ENCODE measurements around the gene RAB13. TPM values are rescaled to one million over a fixed set of nuclear protein-coding genes. Genes with fewer than 3 reads are reported as not detected.

RAB13 gene
- total RNA-seq, 1 donor from 2014 or later, result 77.4 TPM

- no peak for DNase-seq (ENCODE audit: extremely low read depth, low read depth, low spot score)
Observed at GRCh38 chr1:153978274-153978909, 7.7 kb downstream of the RAB13 start.

- DNase-seq (ENCODE audit: extremely low read depth, low read depth, low spot score), result no peak
Observed at GRCh38 chr1:153977250-153978240, 8.6 kb downstream of the RAB13 start, which contains the start of gene JTB. Gene JTB (minus strand): TSS chr1:153977674. CDS start chr1:153977252, 422 bp downstream.

GRCh38 chr1:153976819-153977249 is 9.3 kb downstream of the RAB13 start:
- DNase-seq (ENCODE audit: extremely low read depth, low read depth, low spot score), result no peak

- DNase-seq (ENCODE audit: extremely low read depth, low read depth, low spot score), result no peak
Observed at GRCh38 chr1:153973525-153973924, 12.6 kb downstream of the RAB13 start.

- DNase-seq (ENCODE audit: extremely low read depth, low read depth, low spot score), result no peak
Observed at GRCh38 chr1:153973071-153973470, 13.1 kb downstream of the RAB13 start.

- no peak for DNase-seq (ENCODE audit: extremely low read depth, low read depth, low spot score)
Observed at GRCh38 chr1:153970346-153970745, 15.8 kb downstream of the RAB13 start.

GRCh38 chr1:153968972-153969371 is 17.2 kb downstream of the RAB13 start:
- no peak for DNase-seq (ENCODE audit: extremely low read depth, low read depth, low spot score)

- DNase-seq (ENCODE audit: extremely low read depth, low read depth, low spot score), result no peak
Observed at GRCh38 chr1:153968408-153968807, 17.7 kb downstream of the RAB13 start.

- no peak for DNase-seq (ENCODE audit: extremely low read depth, low read depth, low spot score)
Observed at GRCh38 chr1:153968000-153968363, 18.2 kb downstream of the RAB13 start.

GRCh38 chr1:153967107-153967999 is 18.8 kb downstream of the RAB13 start, which contains the start of gene CREB3L4:
Gene CREB3L4 (plus strand): TSS chr1:153967902. CDS start chr1:153968526, 624 bp downstream.
- DNase-seq (ENCODE audit: extremely low read depth, low read depth, low spot score), result peak; percentile 95

GRCh38 chr1:153963850-153964331 is 22.2 kb downstream of the RAB13 start:
- DNase-seq (ENCODE audit: extremely low read depth, low read depth, low spot score), result no peak

GRCh38 chr1:153963030-153963849 is 22.9 kb downstream of the RAB13 start, which contains the start of gene SLC39A1:
Gene SLC39A1 (minus strand): TSS chr1:153963537. CDS start chr1:153962715, 822 bp downstream.
- no peak for DNase-seq (ENCODE audit: extremely low read depth, low read depth, low spot score)

GRCh38 chr1:153962088-153963029 is 23.8 kb downstream of the RAB13 start:
- no peak for DNase-seq (ENCODE audit: extremely low read depth, low read depth, low spot score)

- no peak for DNase-seq (ENCODE audit: extremely low read depth, low read depth, low spot score)
Observed at GRCh38 chr1:153961421-153961820, 24.7 kb downstream of the RAB13 start.

- DNase-seq (ENCODE audit: extremely low read depth, low read depth, low spot score), result no peak
Observed at GRCh38 chr1:153960206-153960605, 25.9 kb downstream of the RAB13 start.

- DNase-seq (ENCODE audit: extremely low read depth, low read depth, low spot score), result no peak
Observed at GRCh38 chr1:153959454-153959853, 26.7 kb downstream of the RAB13 start.

- no peak for DNase-seq (ENCODE audit: extremely low read depth, low read depth, low spot score)
Observed at GRCh38 chr1:153958961-153959260, 27.2 kb downstream of the RAB13 start.

- no peak for DNase-seq (ENCODE audit: extremely low read depth, low read depth, low spot score)
Observed at GRCh38 chr1:153958111-153958960, 27.8 kb downstream of the RAB13 start, which contains the start of gene CRTC2. Gene CRTC2 (minus strand): TSS chr1:153958612. CDS start chr1:153958497, 115 bp downstream.

Data from glomerular endothelial cell (primary cell).